ENCODE data around the gene TAX1BP1.

DNA sequence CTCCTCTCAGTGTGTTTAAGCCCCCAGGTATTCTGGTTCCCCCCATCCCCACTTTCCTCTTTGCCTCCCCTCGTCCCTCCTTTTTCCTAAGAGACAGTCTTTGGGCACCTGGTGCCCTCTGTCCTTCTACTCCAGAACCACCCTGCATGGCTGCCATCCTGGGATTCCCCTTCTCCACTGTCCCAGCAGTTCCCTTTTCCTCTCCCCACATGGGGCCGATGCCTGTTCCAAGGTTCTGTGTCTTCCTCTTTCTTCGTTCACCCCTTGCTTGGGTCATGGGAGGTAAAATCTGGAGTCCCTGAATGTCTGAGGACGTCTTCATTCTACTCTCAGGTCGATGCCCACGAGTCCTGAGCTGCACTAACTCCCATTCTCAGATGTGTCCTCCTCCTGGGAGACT, 120.8 kb downstream of the TAX1BP1 start:
- TF ChIP-seq POLR2A (IDR thresholded peaks at IDR 0.05; ENCODE audit: low read depth, low read length), result no peak
- no peak for TF ChIP-seq POLR2AphosphoS5 (IDR thresholded peaks at IDR 0.05; ENCODE audit: low read depth, low read length)
- TF ChIP-seq TAF1 (IDR thresholded peaks at IDR 0.05; ENCODE audit: borderline replicate concordance, low read depth, low read length), result no peak

All from GM12892 (cell line).